Measurements from ENCODE around the gene NKD1.

NKD1 gene

DNA sequence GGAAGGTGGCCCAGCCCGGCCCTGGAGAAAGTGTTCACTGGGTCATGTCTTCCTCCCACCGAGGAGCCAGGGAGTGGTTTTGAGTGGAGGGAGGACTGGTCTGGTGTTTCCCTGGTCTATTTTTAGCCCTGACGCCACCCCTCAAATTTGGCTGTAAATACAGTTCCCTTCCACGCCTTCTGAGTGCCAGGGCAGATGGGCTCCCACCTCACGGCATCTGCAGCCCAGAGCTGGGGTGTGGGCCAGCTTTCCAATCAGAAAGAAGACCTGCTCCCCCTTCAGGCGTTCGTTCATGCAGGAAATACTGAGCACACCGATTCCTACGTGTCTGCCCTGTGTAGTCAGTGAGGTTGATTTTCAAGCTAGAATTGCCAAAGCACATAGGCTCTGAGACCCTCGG is 79.2 kb downstream of the NKD1 start:
- in situ Hi-C loops (cut with MboI; ENCODE audit: low sequenced_read_pairs) = no loop called here

DNA sequence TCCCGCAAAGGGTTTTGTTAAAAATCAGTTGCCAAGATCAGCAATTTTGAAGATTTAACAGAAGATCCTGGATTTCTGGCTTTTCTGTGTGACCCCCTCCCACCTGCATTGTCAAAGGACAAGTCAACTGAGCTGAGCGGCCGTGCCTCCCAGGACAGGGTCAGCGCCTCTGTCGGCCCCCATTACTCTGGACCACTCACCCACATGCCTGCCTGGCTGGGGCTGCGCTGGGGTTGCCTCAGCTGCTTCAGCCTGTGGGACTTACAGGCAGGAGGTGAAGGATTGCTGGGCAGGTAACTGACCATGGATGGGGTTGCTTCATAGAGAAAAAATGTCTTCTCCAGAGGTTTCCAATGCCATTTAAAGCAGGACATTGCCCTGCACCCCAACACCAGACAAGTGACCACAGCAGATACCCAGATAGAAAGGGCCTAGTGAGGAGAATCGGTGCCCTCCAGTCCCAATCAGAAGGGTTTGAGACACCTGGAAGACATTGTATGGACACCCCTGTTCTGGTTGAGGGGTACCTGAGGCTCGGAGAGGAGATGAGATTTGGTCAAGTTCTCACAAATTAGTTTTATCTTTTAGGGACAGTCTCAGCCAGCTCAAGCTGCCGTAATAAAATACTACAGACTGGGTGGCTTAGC is 80.1 kb downstream of the NKD1 start:
- in situ Hi-C loops (cut with MboI; ENCODE audit: low sequenced_read_pairs) = no loop called here

DNA sequence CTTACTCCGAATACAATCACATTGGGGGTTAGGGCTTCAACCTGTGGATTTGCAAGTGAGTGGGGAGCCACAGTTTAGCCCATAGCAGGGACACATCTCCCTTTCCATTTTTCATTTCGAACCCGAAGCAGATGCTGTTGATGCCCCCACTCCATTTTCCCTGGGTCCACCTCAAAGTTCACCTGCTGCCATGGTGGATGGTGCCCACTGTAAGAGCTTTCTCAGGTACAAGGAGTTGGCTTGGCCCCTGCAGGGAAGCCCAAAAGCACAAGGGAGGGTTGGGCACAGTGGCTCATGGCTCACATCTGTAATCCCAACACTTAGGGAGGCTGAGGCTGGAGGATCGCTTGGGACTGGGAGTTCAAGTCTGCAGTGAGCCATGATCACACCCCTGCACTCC is 81.1 kb downstream of the NKD1 start:
- in situ Hi-C loops (cut with MboI; ENCODE audit: low sequenced_read_pairs) = no loop called here

DNA sequence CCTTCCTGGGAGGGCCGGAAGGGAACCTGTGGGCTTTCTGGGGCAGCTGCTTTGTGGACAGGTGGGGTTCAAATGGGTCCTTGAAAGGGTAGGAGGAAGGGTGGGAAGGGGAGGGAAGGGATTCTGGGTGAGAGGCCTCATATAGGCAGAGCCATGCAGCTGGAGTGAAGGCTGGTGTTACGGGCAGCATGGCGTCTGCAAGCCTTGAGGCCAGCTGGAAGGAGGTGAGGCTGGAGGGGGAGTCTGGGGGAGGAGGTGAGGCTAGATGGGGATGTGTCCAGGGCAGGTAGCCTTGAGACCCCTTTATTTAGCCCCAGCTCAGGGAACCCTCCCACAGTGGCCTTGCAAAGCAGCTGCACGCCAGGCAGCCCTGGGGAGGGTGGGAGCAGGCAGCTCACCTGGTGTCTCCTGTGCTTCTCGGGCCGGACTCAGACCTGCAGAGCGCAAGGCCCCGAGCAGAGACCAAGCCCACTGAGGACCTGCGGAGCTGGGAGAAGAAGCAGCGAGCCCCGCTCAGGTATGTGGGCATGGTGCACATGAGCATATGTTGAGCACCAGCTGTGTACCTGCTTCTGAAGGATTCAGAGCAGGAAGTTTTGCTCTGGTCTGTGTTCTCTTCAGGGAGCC is 82.3 kb downstream of the NKD1 start:
- in situ Hi-C loops (cut with MboI; ENCODE audit: low sequenced_read_pairs) = no loop called here

DNA sequence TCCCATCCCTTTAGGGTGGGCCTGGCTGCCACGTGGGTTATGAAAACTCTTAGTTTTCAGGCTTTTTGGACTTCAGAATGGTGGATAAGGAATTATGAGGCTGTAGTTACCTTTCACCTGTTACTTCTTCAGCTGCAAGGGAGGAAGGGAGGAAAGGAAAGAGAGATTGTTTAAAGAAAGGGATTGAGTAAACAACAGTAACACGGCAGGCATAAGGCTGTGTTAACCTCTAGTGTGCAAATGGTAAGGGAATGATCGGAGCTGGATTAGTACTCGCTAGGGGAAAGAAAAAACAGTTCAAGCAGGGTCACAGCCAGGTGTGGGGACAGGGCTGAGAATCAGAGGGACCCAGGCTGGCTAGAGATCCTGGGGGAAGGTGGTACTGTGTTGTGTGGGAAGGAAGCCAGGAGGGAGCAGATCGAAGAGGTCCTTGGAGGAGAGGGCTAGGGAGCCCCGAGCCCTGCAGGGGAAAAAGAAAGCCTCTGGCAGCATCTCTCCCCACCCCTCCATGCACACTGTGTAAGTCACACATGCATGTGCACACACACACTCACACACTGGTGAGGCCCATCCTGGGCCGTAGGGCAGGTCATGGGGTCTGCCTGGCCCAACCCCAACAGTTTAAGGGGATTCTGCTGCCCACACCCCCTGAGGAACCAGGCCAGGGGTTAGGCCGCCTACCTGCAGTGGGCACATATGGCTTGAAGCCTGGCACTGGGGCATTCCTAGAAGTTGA is 83.2 kb downstream of the NKD1 start:
- in situ Hi-C loops (cut with MboI; ENCODE audit: low sequenced_read_pairs) = no loop called here

DNA sequence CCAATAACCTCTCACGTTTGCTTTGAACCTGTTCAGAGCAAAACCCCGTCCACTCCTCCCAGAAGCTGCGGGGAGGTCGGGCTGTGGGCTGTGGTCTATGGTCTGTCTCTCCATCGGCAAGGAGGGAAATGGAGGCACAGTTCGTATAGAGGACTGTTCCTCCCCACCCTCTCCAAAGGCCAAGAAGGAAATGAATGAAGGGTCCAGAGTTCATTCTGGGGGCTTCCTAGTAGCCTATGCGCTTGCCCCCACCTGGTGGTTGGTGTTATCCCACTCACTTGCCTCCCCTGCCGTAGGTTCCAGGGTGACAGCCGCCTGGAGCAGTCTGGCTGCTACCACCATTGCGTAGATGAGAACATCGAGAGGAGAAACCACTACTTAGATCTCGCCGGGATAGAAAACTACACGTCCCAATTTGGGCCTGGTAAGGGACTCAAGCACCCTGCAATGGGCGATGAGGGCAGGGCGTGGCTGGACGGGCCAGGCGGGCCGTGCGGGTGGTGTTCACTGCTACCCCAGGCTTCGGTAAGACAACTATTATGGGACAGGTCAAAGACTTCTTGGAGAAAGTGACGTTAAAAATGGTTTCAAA is 83.9 kb downstream of the NKD1 start:
- in situ Hi-C loops (cut with MboI; ENCODE audit: low sequenced_read_pairs) = no loop called here

DNA sequence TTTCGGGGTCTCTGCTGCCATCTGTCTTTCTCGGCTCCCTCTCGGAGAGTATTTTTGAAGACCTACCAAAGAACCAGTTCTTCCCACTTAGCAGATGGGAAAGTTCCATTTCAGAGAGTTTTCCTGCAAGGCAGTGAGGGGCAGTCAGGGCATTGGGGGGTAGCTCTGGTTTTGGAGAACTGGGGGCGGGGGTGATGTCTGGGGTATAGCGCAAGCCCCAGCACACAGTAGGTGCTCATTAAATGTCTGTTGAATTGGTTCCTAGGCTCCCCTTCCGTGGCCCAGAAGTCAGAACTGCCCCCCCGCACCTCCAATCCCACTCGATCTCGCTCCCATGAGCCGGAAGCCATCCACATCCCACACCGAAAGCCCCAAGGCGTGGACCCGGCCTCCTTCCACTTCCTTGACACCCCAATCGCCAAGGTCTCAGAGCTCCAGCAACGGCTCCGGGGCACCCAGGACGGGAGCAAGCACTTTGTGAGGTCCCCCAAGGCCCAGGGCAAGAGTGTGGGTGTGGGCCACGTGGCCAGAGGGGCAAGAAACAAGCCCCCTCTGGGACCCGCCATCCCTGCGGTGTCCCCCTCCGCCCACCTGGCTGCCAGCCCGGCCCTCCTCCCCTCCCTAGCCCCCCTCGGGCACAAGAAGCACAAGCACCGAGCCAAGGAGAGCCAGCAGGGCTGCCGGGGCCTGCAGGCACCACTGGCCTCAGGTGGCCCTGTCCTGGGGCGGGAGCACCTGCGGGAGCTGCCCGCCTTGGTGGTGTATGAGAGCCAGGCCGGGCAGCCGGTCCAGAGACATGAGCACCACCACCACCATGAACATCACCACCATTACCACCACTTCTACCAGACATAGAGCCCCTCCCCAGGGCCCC is 85.0 kb downstream of the NKD1 start:
- in situ Hi-C loops (cut with MboI; ENCODE audit: low sequenced_read_pairs) = no loop called here

DNA sequence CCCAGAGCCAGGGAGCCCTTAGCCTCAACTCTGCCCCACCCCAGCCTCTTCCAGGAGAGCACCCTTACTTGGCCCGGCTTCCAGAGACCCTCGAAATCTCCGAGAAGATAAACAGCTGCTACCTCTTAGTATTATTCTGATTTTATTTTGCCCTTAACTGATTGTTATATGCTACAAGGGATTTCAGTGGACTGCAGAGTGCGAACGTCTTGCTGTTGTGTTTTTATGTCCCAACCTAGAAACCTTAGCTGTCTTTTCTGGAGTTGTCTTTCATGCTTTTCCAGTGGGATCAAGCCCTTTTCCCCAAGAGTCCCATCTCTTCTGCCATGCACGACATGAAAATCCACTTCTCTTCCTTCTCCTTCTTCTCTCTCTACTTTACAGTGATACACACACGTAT is 85.9 kb downstream of the NKD1 start:
- in situ Hi-C loops (cut with MboI; ENCODE audit: low sequenced_read_pairs) = no loop called here

DNA sequence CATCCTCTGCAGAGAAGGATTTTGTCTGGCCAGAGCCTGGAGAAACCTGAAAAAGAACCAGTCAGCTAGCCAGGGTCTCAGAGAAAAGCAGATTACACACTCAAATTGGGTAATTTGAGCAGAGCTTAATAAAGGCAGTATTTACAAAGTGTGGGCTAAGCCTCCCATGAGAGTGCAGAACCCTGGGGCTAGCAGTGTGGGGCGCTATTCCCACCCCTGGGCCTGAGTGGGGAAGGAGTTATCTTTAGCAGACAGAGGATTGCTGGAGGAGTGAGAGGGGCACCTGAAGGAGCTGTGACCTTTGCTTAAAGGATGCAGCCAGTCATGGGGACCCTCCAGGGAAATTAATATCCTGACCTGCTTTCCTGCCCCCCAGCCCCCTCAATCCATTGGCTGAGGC is 86.8 kb downstream of the NKD1 start:
- in situ Hi-C loops (cut with MboI; ENCODE audit: low sequenced_read_pairs) = no loop called here

DNA sequence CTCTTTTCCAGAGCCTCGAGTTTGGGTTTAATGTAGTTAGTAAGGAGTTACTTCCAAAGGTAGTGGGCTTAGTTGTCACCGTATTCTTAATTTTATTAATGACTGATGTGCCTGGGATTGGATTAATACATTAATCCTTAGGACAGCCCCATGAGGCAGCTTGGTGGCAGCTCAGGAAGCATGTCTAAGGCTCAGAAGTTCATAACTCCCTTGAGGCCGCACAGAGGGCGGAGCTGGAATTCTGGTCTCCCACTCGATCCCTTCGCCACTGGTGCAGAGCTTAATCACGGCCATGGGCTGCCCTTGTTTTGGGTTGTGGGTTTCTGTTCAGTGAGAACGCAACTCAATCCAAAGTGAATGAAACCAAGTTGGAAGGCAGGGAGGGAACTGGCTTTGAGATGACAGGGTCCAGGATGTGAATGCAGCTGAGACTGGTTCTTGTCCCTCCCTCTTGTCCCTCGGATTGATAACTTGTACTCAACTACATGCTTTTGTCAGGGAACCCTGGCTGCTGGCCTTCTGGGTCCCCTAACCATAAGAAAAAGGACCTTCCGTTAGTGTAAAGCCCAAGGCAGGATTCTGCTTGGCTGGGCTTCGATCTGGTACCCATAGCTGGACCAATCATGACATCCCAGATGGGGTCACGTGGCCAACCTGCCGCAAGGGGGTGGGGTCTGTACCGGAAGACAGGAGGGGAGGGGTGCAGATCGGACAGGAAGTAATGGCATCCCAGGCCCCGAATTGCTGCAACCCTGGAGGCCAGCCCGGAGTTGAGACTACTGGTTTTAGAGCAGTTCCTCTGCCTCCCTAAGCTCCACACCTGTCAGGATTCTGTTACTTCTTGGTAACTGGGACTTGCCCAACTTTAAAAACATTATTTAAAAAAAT is 87.6 kb downstream of the NKD1 start:
- in situ Hi-C loops (cut with MboI; ENCODE audit: low sequenced_read_pairs) = no loop called here

DNA sequence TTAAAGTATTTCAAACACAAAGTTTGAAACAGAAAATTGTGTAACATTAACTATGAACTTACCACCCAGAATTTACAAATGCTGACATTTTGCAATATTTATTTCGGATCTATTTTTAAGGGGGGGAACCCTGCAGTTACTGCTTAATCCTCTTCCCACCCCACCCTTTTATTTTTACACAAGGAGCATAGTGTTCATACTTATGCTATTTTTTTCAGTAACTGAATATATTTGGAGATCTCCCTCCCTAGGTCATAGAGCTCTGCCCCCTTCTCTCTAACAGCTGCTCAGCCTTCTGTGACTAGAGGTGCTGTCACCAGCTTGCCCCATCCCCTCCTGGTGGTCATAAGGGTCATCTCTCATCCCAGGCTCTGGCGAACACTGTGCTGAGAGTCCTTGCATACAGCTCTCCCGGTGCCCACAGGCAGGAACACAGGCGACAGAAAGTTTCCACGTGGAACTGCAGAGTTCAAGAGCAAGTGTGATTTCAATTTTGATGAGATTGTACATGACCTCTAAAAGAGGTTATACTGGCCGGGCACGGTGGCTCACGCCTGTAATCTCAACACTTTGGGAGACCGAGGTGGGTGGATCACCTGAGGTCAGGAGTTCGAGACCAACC is 88.7 kb downstream of the NKD1 start:
- in situ Hi-C loops (cut with MboI; ENCODE audit: low sequenced_read_pairs) = no loop called here

DNA sequence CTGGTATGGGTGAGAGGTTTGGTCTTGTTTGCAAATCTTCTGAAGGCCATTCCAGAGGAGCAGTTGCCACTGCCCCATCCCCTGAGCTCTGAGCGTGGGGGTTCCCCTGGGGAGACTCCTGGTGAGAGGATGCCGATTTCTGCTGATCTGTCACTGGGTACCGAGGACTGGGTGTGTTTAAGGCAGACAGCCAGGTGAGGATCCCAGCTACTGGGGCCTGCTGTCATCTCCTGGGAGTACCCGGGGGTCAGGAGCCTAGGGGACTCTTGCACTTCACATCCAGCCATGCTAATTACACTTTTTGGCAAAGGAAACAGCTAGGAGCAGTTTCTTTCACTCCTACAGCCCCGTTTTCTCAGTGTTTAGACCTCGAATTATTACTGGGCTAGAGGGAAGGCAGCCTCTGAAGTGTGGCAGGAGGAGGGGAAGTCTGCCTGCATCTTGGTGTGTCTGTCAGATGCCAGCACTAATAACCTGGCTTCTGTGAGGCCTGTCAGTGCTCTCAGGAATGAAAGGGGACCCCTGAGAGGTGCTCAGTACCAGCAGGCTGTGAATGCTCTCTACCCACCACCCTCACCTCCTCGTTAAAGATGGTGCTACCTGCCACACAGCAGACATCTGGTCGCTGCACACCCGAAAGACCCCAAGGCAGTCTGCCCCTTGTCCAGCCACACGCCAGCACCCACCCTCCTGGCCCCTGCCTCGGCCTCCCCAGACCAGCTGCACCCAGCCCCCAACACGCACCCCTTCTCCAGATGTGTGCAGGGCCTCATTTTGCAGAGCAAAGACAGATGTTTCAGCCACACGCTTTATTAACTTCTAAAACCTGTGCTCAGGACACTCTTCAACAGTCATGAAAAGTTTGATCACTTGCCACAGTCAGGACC is 89.8 kb downstream of the NKD1 start:
- in situ Hi-C loops (cut with MboI; ENCODE audit: low sequenced_read_pairs) = no loop called here

DNA sequence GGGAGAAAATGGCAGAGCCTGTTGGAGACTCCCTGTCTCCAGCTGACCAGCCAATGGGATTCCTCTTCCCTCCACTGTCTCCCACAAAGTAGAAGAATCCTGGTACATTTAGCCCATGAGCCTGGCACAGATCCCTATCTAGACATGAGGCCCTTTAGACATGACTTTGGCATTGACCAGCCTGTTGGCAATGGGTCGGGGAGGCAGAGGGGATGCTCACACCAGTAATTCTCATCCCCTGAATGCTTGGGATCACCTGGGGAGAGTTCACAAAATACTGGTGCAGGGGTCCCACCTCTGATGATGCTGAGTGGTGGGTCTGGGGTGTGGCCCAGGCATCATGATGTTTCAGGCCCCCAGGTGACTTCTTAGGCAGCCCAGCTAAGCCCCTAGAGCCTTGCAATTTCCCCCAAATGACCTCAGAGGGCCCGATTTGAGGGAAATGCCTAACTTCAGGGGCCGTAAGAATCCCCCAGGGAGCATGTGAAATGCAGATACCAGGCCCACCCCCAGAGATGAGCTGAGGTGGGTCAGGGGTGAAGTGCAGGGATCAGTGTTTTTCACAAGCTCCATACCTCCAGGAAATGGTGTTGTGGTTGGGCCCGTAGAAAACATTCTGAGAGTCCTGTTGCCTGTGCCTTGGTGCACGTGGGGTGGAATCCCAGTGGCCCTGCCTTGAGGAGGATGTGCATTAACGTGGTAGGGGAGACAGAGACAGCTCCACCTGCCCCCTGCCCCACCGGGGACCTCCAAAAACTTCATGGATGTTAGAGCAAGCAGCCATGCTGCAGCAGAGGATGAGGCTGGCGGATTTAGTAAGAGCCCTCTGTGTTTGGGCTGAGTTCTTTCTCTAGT is 90.8 kb downstream of the NKD1 start:
- in situ Hi-C loops (cut with MboI; ENCODE audit: low sequenced_read_pairs) = no loop called here

DNA sequence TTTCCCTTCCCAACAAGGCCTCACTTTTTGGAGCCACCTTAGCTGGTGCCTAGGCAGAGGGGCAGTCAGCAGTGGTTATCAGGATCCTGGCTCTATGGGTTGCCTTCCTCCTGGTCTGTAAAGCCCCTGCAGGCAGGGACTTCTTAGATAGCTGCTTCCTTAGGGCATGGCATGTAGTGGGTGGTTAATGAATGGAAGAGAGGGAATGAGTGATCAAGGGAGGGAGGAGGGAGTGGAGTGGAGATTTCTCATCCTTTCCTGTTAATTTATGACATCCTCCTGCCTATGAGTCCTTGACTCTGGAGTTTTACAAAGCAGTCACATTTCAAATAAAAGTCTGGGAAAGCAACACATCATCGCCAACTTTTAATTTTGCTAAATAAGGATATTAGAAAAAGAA is 92.2 kb downstream of the NKD1 start:
- in situ Hi-C loops (cut with MboI; ENCODE audit: low sequenced_read_pairs) = no loop called here

DNA sequence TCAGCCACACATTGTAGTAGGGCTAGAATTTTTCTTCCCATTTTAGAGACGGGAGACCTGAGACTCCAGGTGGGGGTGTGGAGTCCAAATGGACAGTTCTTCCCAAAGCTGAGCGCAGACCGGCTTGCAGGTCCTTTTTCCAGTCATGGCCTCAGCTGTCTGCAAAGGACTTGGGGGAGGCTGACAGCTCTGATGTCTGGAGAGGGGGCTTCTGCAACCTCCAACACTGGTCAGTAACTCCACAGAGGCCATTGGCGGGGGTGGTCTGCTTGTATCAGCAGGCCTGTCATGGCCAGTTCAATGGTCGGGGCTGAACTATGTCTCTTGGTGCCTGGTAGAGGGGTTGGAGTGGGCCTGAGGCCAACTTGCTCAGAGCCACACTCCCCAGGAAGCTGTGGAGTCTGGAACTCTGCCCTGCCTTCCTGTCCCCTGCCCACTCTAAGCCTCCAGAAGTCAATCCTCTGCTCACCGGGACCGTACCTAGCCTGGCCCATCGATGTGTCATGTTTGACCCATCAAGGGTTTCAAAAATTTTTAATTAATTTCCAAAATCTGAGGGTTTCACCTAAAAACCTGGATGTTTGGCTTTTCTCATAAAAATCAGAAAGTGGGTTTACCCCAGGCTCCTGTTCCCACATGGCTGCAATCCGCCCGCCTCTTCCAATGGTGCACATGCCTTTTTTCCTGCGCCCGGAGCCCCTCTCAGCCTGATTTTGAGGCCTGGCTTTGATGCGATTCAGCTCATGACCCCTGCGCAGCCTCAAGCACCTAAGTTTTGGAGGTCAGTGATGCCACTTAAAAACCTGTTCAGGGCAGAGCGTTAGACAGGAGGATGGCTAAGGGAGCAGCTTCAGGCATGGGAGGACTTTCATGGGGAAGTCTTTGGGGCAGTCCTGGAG is 93.0 kb downstream of the NKD1 start:
- in situ Hi-C loops (cut with MboI; ENCODE audit: low sequenced_read_pairs) = no loop called here

DNA sequence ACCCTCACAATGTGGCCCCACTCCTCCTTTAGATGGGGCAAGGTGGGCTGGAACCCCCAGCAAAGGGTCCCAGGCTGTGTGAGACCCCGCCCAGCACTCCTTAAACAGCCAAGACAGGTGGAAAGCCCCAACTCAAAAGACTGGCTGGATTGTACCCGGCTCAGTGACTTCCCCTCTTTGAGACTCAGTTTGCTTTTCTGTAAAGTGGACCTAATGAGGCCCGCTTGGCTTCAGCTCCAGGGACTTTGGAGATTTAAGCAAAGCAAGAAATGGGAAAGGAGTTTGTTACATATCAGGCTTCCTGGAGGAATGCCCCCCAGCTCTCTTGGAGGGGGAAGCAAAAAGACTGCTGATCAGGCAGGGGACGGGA is 93.6 kb downstream of the NKD1 start:
- in situ Hi-C loops (cut with MboI; ENCODE audit: low sequenced_read_pairs) = no loop called here

DNA sequence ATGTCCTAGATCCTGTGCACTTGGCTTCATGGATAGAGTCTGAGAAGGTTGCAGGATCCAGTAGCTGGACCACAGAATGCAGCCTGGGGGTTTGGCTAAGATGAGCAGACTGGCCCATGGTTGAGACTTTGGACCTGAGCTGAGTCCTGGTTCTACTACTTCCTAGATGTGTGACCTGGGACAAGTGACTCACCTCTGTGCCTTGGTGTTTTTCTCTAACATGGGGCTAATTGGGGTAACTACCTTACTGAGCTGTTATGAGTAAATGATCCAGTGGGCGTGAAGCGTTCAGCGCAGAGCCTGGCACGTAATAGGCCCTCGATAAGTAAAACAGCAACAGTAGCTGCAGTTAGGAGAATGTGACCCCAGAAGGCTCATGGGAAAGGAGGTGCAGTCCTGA is 94.2 kb downstream of the NKD1 start:
- in situ Hi-C loops (cut with MboI; ENCODE audit: low sequenced_read_pairs) = no loop called here
